Stimulated activated naive B cell treated with anti-CD40 and anti-IgM and Interleukin-4, amounts not matched to agents 10 μg/mL and 1 μg/mL and 100 μg/mL, for 72 hours (primary cell): ENCODE measurements around the gene DLG5.
"Not testable (repeated sequence)": the region's sequence is repeated elsewhere in the genome, so short reads cannot be mapped to it uniquely, and the experiment has no call there.

ENCODE experiments used
- ATAC-seq, 2 donors: fragments of 150-1000 bp; cut with Tn5 transposase; replicated peaks; 2 replicates each; pipeline ENCODE4 v1.10.0; 2021; ENCODE audit warnings: moderate library complexity in 1 of 2
- DNase-seq: peaks from one replicate; pipeline ENCODE4 v3.0.0; 2021
- H3K27ac Mint-ChIP-seq: one replicate; pipeline ENCODE4 v1.8.0; 2022; ENCODE audit warnings: mild to moderate bottlenecking, mixed read lengths
- H3K27me3 Mint-ChIP-seq, 2 donors: one replicate each; pipeline ENCODE4 v1.8.0; 2022; ENCODE audit warnings: mixed read lengths in 2 of 2
- H3K36me3 Mint-ChIP-seq, 2 donors: one replicate each; pipeline ENCODE4 v1.8.0; 2022; ENCODE audit warnings: mixed read lengths in 2 of 2, mild to moderate bottlenecking in 1 of 2
- H3K4me1 Mint-ChIP-seq, 2 donors: one replicate each; pipeline ENCODE4 v1.8.0; 2022; ENCODE audit warnings: mixed read lengths in 2 of 2, mild to moderate bottlenecking in 1 of 2
- H3K4me3 Mint-ChIP-seq, 2 donors: one replicate each; pipeline ENCODE4 v1.8.0; 2022; ENCODE audit warnings: mild to moderate bottlenecking in 2 of 2, mixed read lengths in 2 of 2, moderate library complexity in 1 of 2
- H3K9me3 Mint-ChIP-seq, 2 donors: one replicate each; pipeline ENCODE4 v1.8.0; 2022; ENCODE audit warnings: mixed read lengths in 2 of 2, mild to moderate bottlenecking in 1 of 2

The DLG5 gene

GRCh38 chr10:77781451-77782327 is 144.9 kb downstream of the DLG5 start:
- H3K4me1 Mint-ChIP-seq, result no peaks in the 10 kb centered on the region
- DNase-seq, result no peak
- H3K27me3 Mint-ChIP-seq, result peaks cover 0 to 7% of the 10 kb centered on the region in 2 donors
- no peak for ATAC-seq
- peaks cover 0 to 3% of the 10 kb centered on the region in 2 donors for H3K36me3 Mint-ChIP-seq
- no peak overlapping the region for H3K27ac Mint-ChIP-seq
- peaks cover 6% of the 10 kb centered on the region in 2 donors for H3K9me3 Mint-ChIP-seq
- no peak overlapping the region for H3K4me3 Mint-ChIP-seq

GRCh38 chr10:77780180-77780579 is 146.4 kb downstream of the DLG5 start:
- no peak overlapping the region for H3K27ac Mint-ChIP-seq
- H3K36me3 Mint-ChIP-seq, result peaks cover 0 to 3% of the 10 kb centered on the region in 2 donors
- H3K9me3 Mint-ChIP-seq, result peaks cover 5 to 11% of the 10 kb centered on the region in 2 donors
- no peak for ATAC-seq
- peaks cover 0 to 7% of the 10 kb centered on the region in 2 donors for H3K27me3 Mint-ChIP-seq
- H3K4me3 Mint-ChIP-seq, result no peak overlapping the region
- no peaks in the 10 kb centered on the region for H3K4me1 Mint-ChIP-seq
- no peak for DNase-seq

- peaks cover 5 to 11% of the 10 kb centered on the region in 2 donors for H3K9me3 Mint-ChIP-seq
- H3K4me1 Mint-ChIP-seq, result no peaks in the 10 kb centered on the region
- no peak overlapping the region for H3K4me3 Mint-ChIP-seq
- H3K27ac Mint-ChIP-seq, result no peak overlapping the region
- DNase-seq (no peak), ATAC-seq (no peak)
- peaks cover 0 to 3% of the 10 kb centered on the region in 2 donors for H3K36me3 Mint-ChIP-seq
- H3K27me3 Mint-ChIP-seq, result peaks cover 0 to 7% of the 10 kb centered on the region in 2 donors
Measured at GRCh38 chr10:77776487-77776886, 150.1 kb downstream of the DLG5 start.

GRCh38 chr10:77774940-77775391 is 151.6 kb downstream of the DLG5 start:
- Mint-ChIP-seq H3K27ac (no peak overlapping the region), H3K9me3 (peaks cover 5 to 11% of the 10 kb centered on the region in 2 donors), H3K27me3 (peaks cover 0 to 7% of the 10 kb centered on the region in 2 donors), H3K4me3 (no peak overlapping the region), H3K36me3 (peaks cover 0 to 3% of the 10 kb centered on the region in 2 donors), H3K4me1 (no peaks in the 10 kb centered on the region)
- DNase-seq (no peak), ATAC-seq (no peak)

- DNase-seq, result no peak
- no peak overlapping the region for H3K27ac Mint-ChIP-seq
Measured at GRCh38 chr10:77773631-77774426, 152.7 kb downstream of the DLG5 start.

GRCh38 chr10:77772852-77773600 is 153.5 kb downstream of the DLG5 start:
- not testable (repeated sequence) for H3K27ac Mint-ChIP-seq, H3K9me3 Mint-ChIP-seq, H3K27me3 Mint-ChIP-seq

More at GRCh38 chr10:77773631-77774426, 152.7 kb downstream of the DLG5 start:
- Mint-ChIP-seq H3K27me3 (peaks cover 0 to 2% of the 10 kb centered on the region in 2 donors), H3K36me3 (peaks cover 0 to 3% of the 10 kb centered on the region in 2 donors), H3K4me3 (no peak overlapping the region), H3K4me1 (no peaks in the 10 kb centered on the region), H3K9me3 (peaks cover 5 to 11% of the 10 kb centered on the region in 2 donors)
- no peak for ATAC-seq

GRCh38 chr10:77771851-77772250 is 154.7 kb downstream of the DLG5 start:
- Mint-ChIP-seq H3K4me3 (no peak overlapping the region), H3K27ac (no peak overlapping the region), H3K4me1 (no peaks in the 10 kb centered on the region), H3K9me3 (peaks cover 5 to 9% of the 10 kb centered on the region in 2 donors), H3K36me3 (peaks cover 0 to 3% of the 10 kb centered on the region in 2 donors), H3K27me3 (no peaks in the 10 kb centered on the region)
- ATAC-seq (no peak), DNase-seq (no peak)

More at GRCh38 chr10:77772852-77773600, 153.5 kb downstream of the DLG5 start:
- not testable (repeated sequence) for ATAC-seq, DNase-seq, H3K4me1 Mint-ChIP-seq, H3K4me3 Mint-ChIP-seq, H3K36me3 Mint-ChIP-seq

- H3K36me3 Mint-ChIP-seq, result peaks cover 0 to 2% of the 10 kb centered on the region in 2 donors
- peaks cover 3 to 8% of the 10 kb centered on the region in 2 donors for H3K9me3 Mint-ChIP-seq
- no peak for ATAC-seq
- H3K4me3 Mint-ChIP-seq, result no peak overlapping the region
- H3K27ac Mint-ChIP-seq, result no peak overlapping the region
- H3K4me1 Mint-ChIP-seq, result no peaks in the 10 kb centered on the region
- no peak for DNase-seq
- H3K27me3 Mint-ChIP-seq, result peaks cover 0 to 3% of the 10 kb centered on the region in 2 donors
Measured at GRCh38 chr10:77771450-77771849, 155.1 kb downstream of the DLG5 start.

GRCh38 chr10:77770868-77771175 is 155.7 kb downstream of the DLG5 start:
- Mint-ChIP-seq H3K36me3 (no peaks in the 10 kb centered on the region), H3K4me1 (no peaks in the 10 kb centered on the region), H3K27me3 (peaks cover 0 to 5% of the 10 kb centered on the region in 2 donors), H3K4me3 (no peak overlapping the region), H3K9me3 (peaks cover 0 to 3% of the 10 kb centered on the region in 2 donors), H3K27ac (no peak overlapping the region)
- DNase-seq, result no peak
- ATAC-seq, result no peak

- no peak overlapping the region for H3K27ac Mint-ChIP-seq
- DNase-seq (no peak), ATAC-seq (no peak)
- no peaks in the 10 kb centered on the region for H3K9me3 Mint-ChIP-seq
- peaks cover 0 to 5% of the 10 kb centered on the region in 2 donors for H3K27me3 Mint-ChIP-seq
- H3K4me1 Mint-ChIP-seq, result no peaks in the 10 kb centered on the region
- no peaks in the 10 kb centered on the region for H3K36me3 Mint-ChIP-seq
- H3K4me3 Mint-ChIP-seq, result no peak overlapping the region
Measured at GRCh38 chr10:77770081-77770867, 156.3 kb downstream of the DLG5 start.

GRCh38 chr10:77768039-77768438 is 158.5 kb downstream of the DLG5 start:
- no peak overlapping the region for H3K4me3 Mint-ChIP-seq
- H3K27me3 Mint-ChIP-seq, result peaks cover 0 to 5% of the 10 kb centered on the region in 2 donors
- DNase-seq (no peak), ATAC-seq (no peak)
- H3K4me1 Mint-ChIP-seq, result no peaks in the 10 kb centered on the region
- H3K36me3 Mint-ChIP-seq, result no peaks in the 10 kb centered on the region
- no peaks in the 10 kb centered on the region for H3K9me3 Mint-ChIP-seq
- H3K27ac Mint-ChIP-seq, result no peak overlapping the region

- Mint-ChIP-seq H3K4me3 (no peak overlapping the region), H3K4me1 (no peaks in the 10 kb centered on the region), H3K27ac (no peak overlapping the region), H3K27me3 (peaks cover 3 to 5% of the 10 kb centered on the region in 2 donors), H3K36me3 (no peaks in the 10 kb centered on the region), H3K9me3 (no peaks in the 10 kb centered on the region)
- DNase-seq, result no peak
- no peak for ATAC-seq
Measured at GRCh38 chr10:77763453-77764430, 162.8 kb downstream of the DLG5 start.
